LHCN-M2 (cell line): Measurements from ENCODE around the gene SHROOM2. TPM values are rescaled to one million over a fixed set of nuclear protein-coding genes. Genes with fewer than 3 reads are reported as not detected.
"Not testable (repeated sequence)": the region's sequence is repeated elsewhere in the genome, so short reads cannot be mapped to it uniquely, and the experiment has no call there.

Experiments
- DNase-seq: peaks from one replicate; pipeline ENCODE4 v3.0.0-alpha.2; 2012; ENCODE audit warnings: low read depth
- total RNA-seq: library from RNA; depleted of rRNA; stranded (reverse); fragments of >200 nt; gene quantifications from 2 replicates; pipeline ENCODE4 v1.2.3, GENCODE V29; 2014

The SHROOM2 gene
- total RNA-seq, 1 experiment from 2014 or later = 5.1 TPM

- DNase-seq = peak; percentile 21
Observed at GRCh38 chrX:9832811-9833210, 46.6 kb downstream of the SHROOM2 start.

- DNase-seq = no peak
Observed at GRCh38 chrX:9835585-9836210, 49.5 kb downstream of the SHROOM2 start.

GRCh38 chrX:9842541-9842940 lies 56.3 kb downstream of the SHROOM2 start:
- DNase-seq = no peak

GRCh38 chrX:9844936-9845577 lies 58.8 kb downstream of the SHROOM2 start:
- no peak for DNase-seq

GRCh38 chrX:9845578-9845952 lies 59.3 kb downstream of the SHROOM2 start:
- peak; percentile 26 for DNase-seq

- DNase-seq = peak; percentile 60
Observed at GRCh38 chrX:9846631-9847030, 60.4 kb downstream of the SHROOM2 start.

- DNase-seq = peak; percentile 70
Observed at GRCh38 chrX:9847071-9847470, 60.8 kb downstream of the SHROOM2 start.

- no peak for DNase-seq
Observed at GRCh38 chrX:9848718-9849479, 62.7 kb downstream of the SHROOM2 start.

- no peak for DNase-seq
Observed at GRCh38 chrX:9851890-9852289, 65.7 kb downstream of the SHROOM2 start.

GRCh38 chrX:9853307-9853706 lies 67.1 kb downstream of the SHROOM2 start:
- DNase-seq = no peak

- no peak for DNase-seq
Observed at GRCh38 chrX:9855561-9856283, 69.5 kb downstream of the SHROOM2 start.

- no peak for DNase-seq
Observed at GRCh38 chrX:9856588-9856987, 70.4 kb downstream of the SHROOM2 start.

- no peak for DNase-seq
Observed at GRCh38 chrX:9857575-9858474, 71.6 kb downstream of the SHROOM2 start.

GRCh38 chrX:9858684-9859083 lies 72.5 kb downstream of the SHROOM2 start:
- DNase-seq = not testable (repeated sequence)

- peak; percentile 32 for DNase-seq
Observed at GRCh38 chrX:9859711-9860555, 73.7 kb downstream of the SHROOM2 start.

- DNase-seq = no peak
Observed at GRCh38 chrX:9860826-9861225, 74.6 kb downstream of the SHROOM2 start.

GRCh38 chrX:9861711-9862110 lies 75.5 kb downstream of the SHROOM2 start:
- no peak for DNase-seq

GRCh38 chrX:9862525-9862924 lies 76.3 kb downstream of the SHROOM2 start:
- no peak for DNase-seq

- DNase-seq = no peak
Observed at GRCh38 chrX:9862953-9863352, 76.7 kb downstream of the SHROOM2 start.

- no peak for DNase-seq
Observed at GRCh38 chrX:9864011-9864410, 77.8 kb downstream of the SHROOM2 start.
